Measurements from ENCODE around the gene TRPM3.

The TRPM3 gene

DNA sequence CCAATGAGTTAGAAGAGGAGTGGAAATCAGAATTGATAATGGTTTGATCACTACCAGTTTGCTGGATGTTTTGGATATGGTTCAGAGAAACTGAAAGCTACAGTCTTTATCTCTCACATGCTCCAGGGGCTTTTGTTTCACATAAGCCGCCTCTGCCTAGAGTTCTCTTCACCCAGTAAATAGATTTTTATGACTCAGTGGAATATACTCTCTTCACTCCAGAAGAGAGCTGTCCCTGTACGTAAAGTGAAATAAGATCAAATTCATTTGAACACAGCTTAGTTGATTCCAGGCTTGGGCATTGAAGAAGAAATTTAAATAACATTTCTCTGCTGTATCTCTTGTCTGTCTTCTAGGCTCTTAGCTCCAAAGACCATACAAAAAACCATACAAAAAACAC, 184.9 kb downstream of the TRPM3 start:
- H3K4me3 ChIP-seq (ENCODE audit: severe bottlenecking): no peak overlapping the region
- H3K9me3 ChIP-seq (ENCODE audit: severe bottlenecking): no peaks in the 10 kb centered on the region
- ATAC-seq (ENCODE audit: low read depth) (no peak), DNase-seq (ENCODE audit: low spot score) (no peak)
- no peak overlapping the region for H3K27ac ChIP-seq (ENCODE audit: poor library complexity, severe bottlenecking)
- H3K27me3 ChIP-seq (ENCODE audit: insufficient read depth, poor library complexity, severe bottlenecking): no peaks in the 10 kb centered on the region
- no peaks in the 10 kb centered on the region for H3K4me1 ChIP-seq (ENCODE audit: insufficient read depth, poor library complexity, severe bottlenecking)
- TF ChIP-seq, protein P1, sequence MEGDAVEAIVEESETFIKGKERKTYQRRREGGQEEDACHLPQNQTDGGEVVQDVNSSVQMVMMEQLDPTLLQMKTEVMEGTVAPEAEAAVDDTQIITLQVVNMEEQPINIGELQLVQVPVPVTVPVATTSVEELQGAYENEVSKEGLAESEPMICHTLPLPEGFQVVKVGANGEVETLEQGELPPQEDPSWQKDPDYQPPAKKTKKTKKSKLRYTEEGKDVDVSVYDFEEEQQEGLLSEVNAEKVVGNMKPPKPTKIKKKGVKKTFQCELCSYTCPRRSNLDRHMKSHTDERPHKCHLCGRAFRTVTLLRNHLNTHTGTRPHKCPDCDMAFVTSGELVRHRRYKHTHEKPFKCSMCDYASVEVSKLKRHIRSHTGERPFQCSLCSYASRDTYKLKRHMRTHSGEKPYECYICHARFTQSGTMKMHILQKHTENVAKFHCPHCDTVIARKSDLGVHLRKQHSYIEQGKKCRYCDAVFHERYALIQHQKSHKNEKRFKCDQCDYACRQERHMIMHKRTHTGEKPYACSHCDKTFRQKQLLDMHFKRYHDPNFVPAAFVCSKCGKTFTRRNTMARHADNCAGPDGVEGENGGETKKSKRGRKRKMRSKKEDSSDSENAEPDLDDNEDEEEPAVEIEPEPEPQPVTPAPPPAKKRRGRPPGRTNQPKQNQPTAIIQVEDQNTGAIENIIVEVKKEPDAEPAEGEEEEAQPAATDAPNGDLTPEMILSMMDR (IDR thresholded peaks at IDR 0.05; ENCODE audit: poor library complexity, severe bottlenecking): no peak
- no peaks in the 10 kb centered on the region for H3K36me3 ChIP-seq (ENCODE audit: low read depth)

DNA sequence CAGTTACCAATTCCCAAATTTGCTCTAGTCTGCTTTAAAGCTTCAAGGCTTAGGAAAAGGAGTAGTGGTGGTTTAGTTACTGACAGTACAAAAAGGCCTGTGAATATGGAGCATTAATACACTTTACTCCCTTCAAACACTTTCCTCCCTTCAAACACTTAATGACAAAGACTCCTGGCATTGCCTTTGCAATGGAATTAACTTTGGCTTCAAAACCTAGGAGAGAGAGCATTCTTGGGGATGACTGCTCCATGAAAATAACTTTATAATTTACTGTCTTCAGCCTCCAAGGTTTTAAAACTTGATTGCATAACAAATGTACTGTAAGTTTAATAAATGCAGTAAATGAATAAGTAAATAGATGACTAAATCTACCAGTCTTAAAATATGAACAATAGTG, 185.6 kb downstream of the TRPM3 start:
- no peak for ATAC-seq (ENCODE audit: low read depth)
- no peak overlapping the region for H3K27ac ChIP-seq (ENCODE audit: poor library complexity, severe bottlenecking)
- no peak for DNase-seq (ENCODE audit: low spot score)
- H3K27me3 ChIP-seq (ENCODE audit: insufficient read depth, poor library complexity, severe bottlenecking): no peaks in the 10 kb centered on the region
- H3K4me3 ChIP-seq (ENCODE audit: severe bottlenecking): no peak overlapping the region
- H3K4me1 ChIP-seq (ENCODE audit: insufficient read depth, poor library complexity, severe bottlenecking): no peaks in the 10 kb centered on the region
- no peaks in the 10 kb centered on the region for H3K9me3 ChIP-seq (ENCODE audit: severe bottlenecking)
- TF ChIP-seq, protein P1 (IDR thresholded peaks at IDR 0.05; ENCODE audit: poor library complexity, severe bottlenecking): no peak
- no peaks in the 10 kb centered on the region for H3K36me3 ChIP-seq (ENCODE audit: low read depth)

DNA sequence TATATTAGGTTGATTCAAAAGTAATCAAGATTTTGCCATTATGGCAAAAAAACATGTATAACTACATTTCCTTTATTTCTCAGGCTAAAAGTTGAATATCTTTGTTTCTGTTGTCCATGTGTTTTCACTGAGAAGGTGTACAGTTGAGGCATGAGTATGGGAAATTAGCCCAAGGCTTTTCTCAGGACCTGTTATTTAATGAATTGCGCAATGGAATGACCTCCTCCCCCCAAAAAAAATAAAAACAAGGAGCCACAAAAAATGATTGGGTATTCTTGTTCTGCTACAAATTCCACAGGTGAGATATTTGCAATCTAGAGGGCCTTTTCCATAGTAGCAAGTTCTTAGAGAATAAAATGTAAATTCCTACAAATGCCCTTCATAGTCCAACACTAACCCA, 186.8 kb downstream of the TRPM3 start:
- Histone ChIP-seq H3K4me3 (ENCODE audit: severe bottlenecking) (no peak overlapping the region), H3K4me1 (ENCODE audit: insufficient read depth, poor library complexity, severe bottlenecking) (no peaks in the 10 kb centered on the region), H3K36me3 (ENCODE audit: low read depth) (no peaks in the 10 kb centered on the region), H3K27ac (ENCODE audit: poor library complexity, severe bottlenecking) (no peak overlapping the region), H3K9me3 (ENCODE audit: severe bottlenecking) (no peaks in the 10 kb centered on the region), H3K27me3 (ENCODE audit: insufficient read depth, poor library complexity, severe bottlenecking) (no peaks in the 10 kb centered on the region)
- TF ChIP-seq, protein P1 (IDR thresholded peaks at IDR 0.05; ENCODE audit: poor library complexity, severe bottlenecking): no peak
- ATAC-seq (ENCODE audit: low read depth) (no peak), DNase-seq (ENCODE audit: low spot score) (no peak)

DNA sequence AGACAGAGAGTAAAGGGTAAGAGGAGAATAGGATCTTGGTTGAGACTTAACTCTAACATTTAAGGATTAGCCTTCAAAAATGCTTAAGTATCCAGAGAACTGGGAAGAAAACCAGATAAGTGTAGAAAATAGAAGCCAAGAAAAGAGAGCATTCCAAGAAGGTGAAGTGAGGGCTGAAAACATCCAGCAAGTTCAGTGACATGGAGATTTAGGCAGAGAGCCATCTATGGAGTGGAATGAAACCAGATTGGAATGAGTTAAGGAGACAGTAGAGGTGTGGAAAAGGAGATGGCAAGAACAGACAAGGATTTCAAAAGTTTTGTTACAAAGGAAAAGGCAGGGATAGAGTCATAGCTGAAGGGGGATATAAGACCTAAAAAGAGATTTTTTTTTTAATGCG, 188.1 kb downstream of the TRPM3 start:
- no peaks in the 10 kb centered on the region for H3K27me3 ChIP-seq (ENCODE audit: insufficient read depth, poor library complexity, severe bottlenecking)
- DNase-seq (ENCODE audit: low spot score): no peak
- H3K4me1 ChIP-seq (ENCODE audit: insufficient read depth, poor library complexity, severe bottlenecking): no peaks in the 10 kb centered on the region
- no peak overlapping the region for H3K4me3 ChIP-seq (ENCODE audit: severe bottlenecking)
- H3K9me3 ChIP-seq (ENCODE audit: severe bottlenecking): no peaks in the 10 kb centered on the region
- no peak overlapping the region for H3K27ac ChIP-seq (ENCODE audit: poor library complexity, severe bottlenecking)
- ATAC-seq (ENCODE audit: low read depth): no peak
- TF ChIP-seq, protein P1 (IDR thresholded peaks at IDR 0.05; ENCODE audit: poor library complexity, severe bottlenecking): no peak
- H3K36me3 ChIP-seq (ENCODE audit: low read depth): no peaks in the 10 kb centered on the region

DNA sequence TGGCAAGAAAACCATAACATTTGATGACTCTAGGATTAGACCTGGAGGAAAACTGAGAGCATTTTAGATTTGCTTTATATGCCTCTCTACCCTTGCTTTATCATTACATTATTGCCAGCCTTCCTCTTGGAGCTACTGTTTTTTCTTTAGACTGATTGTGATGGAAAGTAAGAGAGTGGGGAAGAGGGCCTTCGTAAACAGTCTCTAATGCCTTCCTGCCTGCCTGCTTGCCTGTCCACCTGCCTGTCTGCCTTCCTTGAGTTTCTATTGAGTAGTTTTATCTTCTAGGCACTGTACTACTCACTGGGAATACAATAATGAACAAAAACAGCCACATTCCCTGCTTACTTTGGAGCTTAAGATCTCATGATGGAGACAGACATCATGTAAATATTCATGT, 189.3 kb downstream of the TRPM3 start:
- DNase-seq (ENCODE audit: low spot score) (no peak), ATAC-seq (ENCODE audit: low read depth) (no peak)
- Histone ChIP-seq H3K4me3 (ENCODE audit: severe bottlenecking) (no peak overlapping the region), H3K9me3 (ENCODE audit: severe bottlenecking) (no peaks in the 10 kb centered on the region), H3K27me3 (ENCODE audit: insufficient read depth, poor library complexity, severe bottlenecking) (no peaks in the 10 kb centered on the region), H3K4me1 (ENCODE audit: insufficient read depth, poor library complexity, severe bottlenecking) (no peaks in the 10 kb centered on the region), H3K27ac (ENCODE audit: poor library complexity, severe bottlenecking) (no peak overlapping the region), H3K36me3 (ENCODE audit: low read depth) (no peaks in the 10 kb centered on the region)
- TF ChIP-seq, protein P1 (IDR thresholded peaks at IDR 0.05; ENCODE audit: poor library complexity, severe bottlenecking): no peak

Measured in RWPE2 (cell line).